Measurements from ENCODE around the gene EXOC3L1.

Gene EXOC3L1

DNA sequence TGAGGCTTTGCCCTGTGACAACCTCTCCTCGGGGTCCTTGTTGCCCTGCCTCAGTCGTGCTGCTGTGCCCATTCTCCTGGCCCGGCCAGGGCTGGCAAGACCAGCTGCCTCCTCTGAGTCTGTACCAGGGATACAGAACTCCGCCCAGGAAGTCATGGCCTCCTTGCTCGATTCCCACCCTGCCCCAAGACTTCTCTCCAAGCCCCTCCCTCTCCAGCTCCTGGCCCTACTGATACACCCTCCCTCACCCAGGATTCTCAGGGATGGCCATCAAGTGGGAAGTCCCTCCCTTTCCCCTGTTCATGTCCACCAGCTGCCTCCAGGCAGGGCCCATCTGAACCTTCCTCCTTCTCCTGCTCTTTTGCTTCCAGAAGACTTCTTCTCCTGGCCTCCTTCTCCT, 25.8 kb upstream of the EXOC3L1 start:
- DNase-seq (ENCODE audit: low spot score) = no peak

DNA sequence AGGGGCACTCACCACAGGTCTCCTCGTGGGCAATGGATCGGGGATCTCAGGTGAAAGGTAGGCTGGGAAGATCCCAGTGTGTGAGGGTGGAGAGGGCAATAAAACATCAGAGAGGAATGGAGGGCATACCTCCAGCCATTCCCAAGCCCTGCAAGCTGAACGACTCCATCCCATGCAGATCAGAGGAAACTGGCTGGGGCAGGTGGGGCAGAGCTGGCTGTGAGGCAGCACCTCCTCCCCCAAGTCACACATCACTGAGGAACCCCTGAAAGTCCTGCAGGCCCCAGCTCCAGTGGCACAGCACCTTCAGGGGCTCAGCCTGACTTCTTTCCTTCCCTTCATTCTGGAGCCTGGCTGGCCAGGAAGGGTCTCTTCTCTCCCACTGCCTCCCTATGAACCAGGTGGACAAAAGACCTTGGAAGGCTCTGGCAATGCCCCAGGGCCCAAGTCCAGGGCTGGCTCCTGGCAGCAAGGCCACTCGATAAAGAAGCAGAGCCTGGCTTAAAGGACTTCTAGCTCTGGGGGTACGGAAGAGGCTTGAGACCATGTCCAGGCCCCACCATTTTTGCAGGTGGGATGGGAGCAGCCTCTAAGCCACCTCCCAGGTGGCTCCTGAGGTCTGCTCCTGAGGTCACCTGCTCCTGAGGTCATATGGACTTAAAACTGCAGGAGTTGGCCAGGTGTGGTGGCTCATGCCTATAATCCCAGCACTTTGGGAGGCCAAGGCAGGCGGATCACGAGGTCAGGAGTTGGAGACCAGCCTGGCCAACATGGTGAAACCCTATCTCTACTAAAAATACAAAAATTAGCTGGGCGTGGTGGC, 23.5 kb upstream of the EXOC3L1 start:
- no peak for DNase-seq (ENCODE audit: low spot score)

DNA sequence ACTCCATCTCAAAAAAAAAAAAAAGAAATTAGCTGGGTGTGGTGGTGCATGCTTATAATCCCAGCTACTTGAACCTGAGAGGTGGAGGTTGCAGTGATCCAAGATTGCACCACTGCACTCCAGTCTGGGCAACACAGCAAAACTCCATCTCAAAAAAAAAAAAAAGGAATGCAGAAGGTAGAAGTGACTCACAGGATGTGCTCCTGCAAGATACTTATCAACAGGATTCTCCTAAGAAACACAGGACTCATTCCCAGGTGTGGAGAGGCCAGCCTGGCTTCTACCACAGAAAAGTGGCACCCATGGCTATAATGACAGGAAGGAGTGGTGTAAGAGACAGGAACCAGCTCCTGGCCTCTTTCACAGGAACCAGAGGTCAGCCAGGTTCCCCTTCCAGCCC, 22.8 kb upstream of the EXOC3L1 start:
- no peak for DNase-seq (ENCODE audit: low spot score)

DNA sequence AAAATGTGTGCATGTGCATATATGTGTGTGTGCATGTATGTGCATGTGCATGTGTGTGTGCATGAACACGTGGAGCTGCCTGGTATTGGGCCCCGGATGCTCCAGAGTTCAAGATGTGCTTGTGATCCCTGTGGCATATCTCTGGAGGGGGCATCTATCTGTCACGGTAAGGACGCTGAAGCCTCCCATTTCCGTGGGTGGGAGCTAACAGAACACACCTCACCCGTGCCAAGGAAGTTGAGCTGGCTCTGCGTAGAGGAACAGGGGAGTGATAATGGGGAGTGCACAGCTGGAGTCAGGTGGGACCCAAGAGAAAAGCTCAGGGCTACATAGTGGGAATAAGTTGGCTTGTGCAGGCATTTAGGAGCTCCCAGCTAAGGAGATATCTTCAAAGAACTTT, 21.7 kb upstream of the EXOC3L1 start:
- no peak for DNase-seq (ENCODE audit: low spot score)

DNA sequence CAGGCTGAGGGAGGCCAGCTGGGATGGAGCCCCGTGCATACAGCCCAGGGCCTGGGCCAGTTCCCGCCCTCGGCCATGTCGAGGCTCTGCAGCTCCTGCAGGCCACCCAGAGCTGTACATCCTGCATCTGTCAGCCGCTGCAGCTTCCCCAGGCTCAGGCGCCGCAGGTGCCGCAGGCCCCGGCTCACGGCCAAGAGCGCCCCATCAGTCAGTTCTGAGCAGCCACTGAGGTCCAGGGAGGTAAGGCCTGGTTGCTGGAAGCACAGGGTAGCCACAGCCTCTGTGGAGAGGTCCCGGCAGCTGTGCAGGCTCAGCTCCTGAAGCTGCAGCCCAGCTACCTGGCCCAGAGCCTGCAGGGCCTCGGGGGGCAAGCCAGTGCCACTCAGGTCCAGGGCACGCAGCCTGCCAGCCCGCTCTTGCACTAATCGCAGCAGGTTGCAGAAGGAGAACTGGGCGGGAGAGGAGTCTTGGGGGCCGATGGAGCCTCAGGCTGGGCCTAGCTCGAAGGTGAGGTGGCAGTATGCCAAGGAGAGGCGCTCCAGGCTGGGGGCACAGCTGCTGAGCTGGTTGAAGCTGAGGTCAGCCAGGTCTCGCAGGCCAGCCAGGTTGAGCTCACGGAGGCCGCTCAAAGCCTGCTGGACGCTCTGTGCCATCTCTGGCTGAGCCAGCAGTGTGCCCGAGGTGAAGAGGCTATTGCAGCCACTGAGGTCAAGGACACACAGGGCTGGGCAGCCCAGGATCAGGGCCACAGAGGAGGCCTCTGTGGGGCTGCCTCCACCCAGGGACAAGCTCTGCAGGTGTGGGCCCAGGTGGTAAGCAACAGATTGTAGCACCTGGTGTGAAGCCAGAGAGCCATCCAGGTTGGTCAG, 20.4 kb upstream of the EXOC3L1 start:
- DNase-seq (ENCODE audit: low spot score) = no peak

- DNase-seq (ENCODE audit: low spot score) = no peak
These were observed 19.6 kb upstream of the EXOC3L1 start for GRCh38 chr16:67209565-67209964.

DNA sequence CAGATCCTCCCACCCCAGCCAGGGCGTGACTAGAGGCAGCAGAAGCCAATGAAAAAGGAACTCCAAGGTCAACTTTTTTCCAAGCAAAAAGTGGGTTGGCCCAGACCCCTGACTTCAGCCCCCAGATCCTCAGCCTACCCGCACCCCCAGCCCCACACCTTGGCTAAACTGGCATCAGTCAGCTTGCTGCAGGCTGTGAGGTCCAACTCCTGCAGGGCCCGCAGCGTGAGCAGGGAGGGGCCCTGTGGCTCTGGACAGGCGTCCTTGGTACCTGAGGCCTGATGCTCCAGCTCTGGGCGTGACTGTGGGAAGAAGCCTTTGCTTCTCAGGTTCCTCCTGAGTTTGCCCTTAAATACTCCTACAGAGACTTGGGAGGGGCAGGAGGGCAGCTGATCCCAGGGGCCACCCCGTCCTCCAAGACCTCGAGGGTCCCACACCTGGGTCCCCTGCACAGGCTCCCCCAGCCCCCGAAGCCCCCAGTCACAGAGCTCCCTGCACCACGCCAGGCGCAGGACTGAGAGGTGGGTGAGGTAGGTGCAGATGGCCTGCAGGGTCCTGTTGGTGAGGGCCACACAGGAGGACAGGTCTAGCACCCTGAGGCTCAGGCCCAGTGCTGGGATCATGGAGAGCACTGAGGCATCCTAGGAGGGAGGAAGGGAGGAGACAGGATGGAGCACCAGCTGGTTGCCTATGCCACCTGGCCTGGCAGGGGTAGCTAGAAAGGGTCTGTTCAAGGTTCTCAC, 18.4 kb upstream of the EXOC3L1 start:
- DNase-seq (ENCODE audit: low spot score) = no peak

DNA sequence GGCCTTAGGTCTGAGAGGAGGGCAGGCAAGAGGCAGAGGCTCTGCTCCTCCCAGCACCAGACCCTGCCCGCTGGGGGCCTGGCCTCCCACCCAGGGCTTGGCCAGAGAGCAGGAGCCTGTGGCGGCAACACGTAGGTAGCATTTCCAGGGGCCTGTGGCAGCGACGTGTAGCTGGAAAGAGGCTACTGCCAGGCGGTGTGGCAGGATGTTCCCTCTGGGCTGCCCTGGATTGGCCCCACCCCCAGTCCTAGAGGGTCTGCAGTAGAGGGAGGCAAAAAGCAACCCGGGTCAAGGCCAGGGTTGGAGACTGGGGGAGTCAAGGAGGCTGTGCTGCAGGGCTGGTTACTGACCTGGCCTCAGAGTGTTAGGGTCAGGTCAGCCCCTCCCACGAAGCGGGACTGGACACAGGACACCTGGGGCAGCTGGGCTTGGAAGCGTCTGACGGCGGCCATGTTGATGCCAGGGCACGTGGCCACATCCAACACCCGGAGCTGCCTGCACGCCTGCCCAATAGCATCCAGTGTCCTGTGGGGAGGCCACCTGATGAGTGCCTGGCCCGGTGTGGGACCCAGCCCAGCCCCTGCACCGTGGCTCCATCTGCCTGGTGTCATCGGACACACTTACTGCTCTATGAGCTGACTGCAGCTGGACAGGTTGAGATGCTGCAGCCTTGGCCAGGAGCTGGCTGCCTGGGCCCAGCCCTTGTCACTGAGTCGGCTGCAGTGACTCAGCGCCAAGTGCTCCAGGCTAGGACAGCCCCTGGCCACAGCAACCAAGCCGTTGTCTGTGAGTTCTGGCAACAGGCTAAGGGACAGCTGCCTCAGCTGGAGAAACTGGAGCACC, 17.5 kb upstream of the EXOC3L1 start:
- DNase-seq (ENCODE audit: low spot score) = peak; percentile 63

DNA sequence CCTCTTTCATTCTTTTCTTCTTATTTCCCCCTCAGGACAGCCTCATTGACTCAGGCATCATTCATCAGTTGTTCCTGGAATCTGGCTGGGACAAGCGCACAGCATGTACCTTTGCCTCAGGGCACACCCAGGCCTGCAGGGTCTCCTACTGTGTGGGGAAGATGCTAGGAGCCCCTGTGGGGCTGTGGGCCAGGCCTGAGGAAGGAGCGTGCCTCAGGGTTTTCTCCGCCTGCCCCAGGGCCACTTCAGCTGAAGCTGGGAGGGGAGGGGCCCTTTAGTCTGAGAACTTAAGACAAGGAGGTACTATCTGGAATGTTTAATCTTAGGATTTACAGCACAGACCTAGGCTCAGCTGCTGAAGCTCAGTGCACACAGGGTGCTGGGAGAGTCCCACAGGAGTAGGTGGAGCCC, 16.9 kb upstream of the EXOC3L1 start:
- DNase-seq (ENCODE audit: low spot score) = no peak

GRCh38 chr16:67206129-67206837, 16.3 kb upstream of the EXOC3L1 start:
- DNase-seq (ENCODE audit: low spot score) = no peak

- no peak for DNase-seq (ENCODE audit: low spot score)
These were observed 14.1 kb upstream of the EXOC3L1 start for GRCh38 chr16:67204076-67204475.

DNA sequence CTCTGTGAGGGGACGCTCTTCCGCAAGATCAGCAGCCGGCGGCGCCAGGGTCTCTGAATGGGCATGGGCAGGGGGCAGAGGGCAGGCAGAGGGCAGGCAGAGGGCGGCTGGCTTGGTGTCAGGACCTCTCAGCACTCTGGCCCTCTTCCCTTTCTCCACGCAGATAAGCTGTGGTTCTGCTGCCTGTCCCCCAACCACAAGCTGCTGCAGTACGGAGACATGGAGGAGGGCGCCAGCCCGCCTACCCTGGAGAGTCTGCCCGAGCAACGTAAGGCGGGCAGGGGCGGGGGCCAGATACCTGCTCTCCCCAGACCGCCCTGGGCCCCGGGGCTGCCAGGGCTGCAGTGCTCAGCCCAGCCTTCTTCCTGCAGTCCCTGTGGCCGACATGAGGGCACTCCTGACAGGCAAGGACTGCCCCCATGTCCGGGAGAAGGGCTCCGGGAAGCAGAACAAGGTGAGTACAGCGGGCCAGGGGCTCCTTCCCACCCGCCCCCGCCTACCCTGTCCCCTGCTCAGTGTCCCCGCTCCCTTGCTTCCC, 13.1 kb upstream of the EXOC3L1 start:
- no peak for DNase-seq (ENCODE audit: low spot score)

DNA sequence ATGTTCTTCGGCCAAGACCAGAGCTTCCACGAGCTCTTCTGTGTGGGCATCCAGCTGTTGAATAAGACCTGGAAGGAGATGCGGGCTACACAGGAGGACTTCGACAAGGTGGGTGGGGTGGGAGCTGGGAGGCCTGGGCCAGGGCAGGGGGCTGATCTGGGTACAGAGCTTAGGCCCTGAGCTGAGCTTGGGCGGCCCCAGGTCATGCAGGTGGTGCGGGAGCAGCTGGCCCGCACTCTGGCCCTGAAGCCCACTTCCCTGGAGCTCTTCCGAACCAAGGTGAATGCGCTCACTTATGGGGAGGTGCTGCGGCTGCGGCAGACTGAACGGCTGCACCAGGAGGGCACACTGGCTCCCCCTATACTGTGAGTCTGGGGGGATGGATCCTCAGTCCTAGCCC, 12.5 kb upstream of the EXOC3L1 start:
- no peak for DNase-seq (ENCODE audit: low spot score)

DNA sequence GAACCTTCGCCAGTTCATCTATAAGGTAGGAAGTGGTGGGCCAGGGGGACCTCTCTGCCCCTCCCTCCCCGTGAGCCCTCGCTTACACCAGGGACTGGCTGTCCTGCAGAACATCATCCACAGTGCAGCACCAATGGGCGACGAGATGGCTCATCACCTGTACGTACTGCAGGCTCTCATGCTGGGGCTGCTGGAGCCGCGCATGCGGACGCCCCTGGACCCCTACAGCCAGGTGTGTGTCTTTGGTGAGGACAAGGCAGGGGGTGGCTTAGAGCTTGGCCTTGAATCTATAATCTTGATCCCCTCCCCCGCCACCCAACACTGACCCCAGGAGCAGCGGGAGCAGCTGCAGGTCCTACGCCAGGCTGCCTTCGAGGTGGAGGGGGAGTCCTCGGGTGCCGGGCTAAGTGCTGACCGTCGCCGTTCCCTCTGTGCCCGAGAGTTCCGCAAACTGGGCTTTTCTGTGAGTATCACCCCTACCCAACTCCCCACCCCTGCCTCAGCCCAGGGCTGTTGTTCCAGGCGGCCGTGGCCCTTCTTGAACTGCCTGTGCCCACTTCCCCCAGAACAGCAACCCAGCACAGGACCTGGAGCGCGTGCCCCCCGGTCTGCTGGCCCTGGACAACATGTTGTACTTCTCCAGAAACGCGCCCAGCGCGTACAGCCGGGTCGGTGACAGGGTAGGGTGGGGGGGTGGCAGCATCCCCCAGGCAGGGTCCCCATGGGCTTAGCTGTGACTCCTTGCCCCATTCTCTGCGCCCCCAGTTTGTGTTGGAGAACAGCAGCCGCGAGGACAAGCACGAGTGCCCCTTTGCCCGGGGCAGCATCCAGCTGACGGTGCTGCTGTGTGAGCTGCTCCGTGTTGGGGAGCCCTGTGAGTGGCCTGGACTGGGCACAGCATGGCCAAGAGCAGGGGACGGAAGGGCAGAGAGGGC, 11.7 kb upstream of the EXOC3L1 start:
- no peak for DNase-seq (ENCODE audit: low spot score)

- DNase-seq (ENCODE audit: low spot score) = no peak
These were observed 10.6 kb upstream of the EXOC3L1 start for GRCh38 chr16:67200491-67200890.

DNA sequence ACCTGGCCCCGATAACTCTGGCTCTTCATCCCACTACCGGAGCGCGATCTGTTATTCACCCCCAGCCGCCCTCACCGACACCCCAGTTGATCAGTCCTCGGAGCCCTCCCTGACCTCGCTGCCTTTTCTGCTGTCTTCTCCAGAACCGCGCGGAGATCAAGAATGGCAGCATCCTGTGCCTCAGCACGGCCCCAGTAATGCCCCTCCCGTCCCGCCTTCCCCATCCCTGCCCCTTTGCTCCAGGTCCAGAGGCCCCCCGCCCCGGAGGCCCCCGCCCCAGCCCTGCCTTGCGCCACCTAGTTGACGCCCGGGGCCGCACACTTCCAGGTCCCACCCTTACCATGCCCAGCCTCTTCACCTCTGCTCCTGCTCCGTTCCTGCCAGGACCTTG, 9.9 kb upstream of the EXOC3L1 start:
- no peak for DNase-seq (ENCODE audit: low spot score)

DNA sequence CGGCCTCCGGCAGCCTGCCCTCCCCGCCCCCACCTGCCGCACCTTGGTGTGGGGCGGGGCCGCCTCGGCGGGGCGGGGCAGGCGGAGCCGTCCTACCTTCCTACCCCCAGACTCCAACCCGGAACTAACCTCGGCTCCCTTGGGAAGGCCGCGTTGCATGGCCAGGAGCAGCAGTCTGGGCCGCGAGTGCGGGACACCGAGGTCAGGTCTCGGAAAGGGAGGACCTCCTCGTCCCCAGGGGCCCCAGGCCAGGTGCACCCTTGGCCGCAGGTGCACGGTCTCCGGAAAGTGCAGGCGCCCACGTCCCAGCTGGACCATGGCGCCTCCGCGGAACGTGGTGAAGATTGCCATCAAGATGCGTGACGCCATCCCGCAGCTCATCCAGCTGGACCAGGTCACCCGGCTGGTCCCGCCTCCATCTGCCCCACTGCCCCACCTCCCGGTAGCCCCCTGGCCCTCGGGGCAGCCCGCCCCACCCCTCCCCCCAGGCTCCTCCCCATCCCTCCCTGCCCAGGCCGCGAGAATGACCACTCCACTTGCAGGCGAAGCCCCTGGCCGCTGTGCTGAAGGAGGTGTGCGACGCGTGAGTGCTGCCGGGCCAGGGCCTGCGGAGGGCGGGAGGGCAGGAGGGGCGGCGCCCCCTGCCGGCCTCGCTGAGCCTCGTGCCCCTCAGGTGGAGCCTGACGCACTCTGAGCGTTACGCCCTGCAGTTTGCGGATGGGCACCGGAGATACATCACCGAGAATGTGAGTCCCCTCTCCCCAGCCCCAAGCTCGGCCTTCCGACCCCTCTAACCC, 9.3 kb upstream of the EXOC3L1 start, which contains the start of gene ELMO3:
TSS of gene ELMO3 (plus strand) at position 121 of the 797 bp plus-strand sequence. CDS start at position 317, 196 bp downstream.
- DNase-seq (ENCODE audit: low spot score) = no peak

- peak; percentile 73 for DNase-seq (ENCODE audit: low spot score)
These were observed 8.3 kb upstream of the EXOC3L1 start for GRCh38 chr16:67198238-67198734.

Data from hematopoietic multipotent progenitor cell treated with erythropoietin and hydrocortisone succinate and interleukin-3 and kit ligand, for 15 days (in vitro differentiated cells).